ENCODE data around the gene MYOC.

Gene MYOC

DNA sequence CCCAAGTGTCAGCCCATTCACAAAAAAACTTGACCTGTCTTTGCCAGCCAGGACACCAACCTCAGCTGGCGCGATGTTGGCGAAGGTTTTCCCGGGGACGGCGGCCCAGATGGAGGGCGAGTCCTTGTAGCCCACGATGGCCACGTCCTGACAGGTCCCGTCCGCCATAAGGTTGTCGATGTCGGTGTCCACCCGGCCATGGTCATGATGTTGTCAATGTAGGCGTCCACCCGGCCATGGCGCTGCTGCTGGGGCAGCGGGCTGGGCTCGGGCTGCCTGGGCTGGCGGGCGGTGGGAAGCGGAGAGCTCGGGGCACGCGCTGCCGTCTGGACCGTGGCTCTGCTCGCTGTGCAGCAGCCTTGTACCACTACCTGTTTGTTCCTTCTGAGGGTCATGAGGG lies 18.3 kb upstream of the MYOC start:
- TF ChIP-seq, protein P1, sequence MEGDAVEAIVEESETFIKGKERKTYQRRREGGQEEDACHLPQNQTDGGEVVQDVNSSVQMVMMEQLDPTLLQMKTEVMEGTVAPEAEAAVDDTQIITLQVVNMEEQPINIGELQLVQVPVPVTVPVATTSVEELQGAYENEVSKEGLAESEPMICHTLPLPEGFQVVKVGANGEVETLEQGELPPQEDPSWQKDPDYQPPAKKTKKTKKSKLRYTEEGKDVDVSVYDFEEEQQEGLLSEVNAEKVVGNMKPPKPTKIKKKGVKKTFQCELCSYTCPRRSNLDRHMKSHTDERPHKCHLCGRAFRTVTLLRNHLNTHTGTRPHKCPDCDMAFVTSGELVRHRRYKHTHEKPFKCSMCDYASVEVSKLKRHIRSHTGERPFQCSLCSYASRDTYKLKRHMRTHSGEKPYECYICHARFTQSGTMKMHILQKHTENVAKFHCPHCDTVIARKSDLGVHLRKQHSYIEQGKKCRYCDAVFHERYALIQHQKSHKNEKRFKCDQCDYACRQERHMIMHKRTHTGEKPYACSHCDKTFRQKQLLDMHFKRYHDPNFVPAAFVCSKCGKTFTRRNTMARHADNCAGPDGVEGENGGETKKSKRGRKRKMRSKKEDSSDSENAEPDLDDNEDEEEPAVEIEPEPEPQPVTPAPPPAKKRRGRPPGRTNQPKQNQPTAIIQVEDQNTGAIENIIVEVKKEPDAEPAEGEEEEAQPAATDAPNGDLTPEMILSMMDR (conservative IDR thresholded peaks at IDR 0.05; ENCODE audit: low read depth, low read length), result no peak
- no peak overlapping the region for H3K4me3 ChIP-seq (ENCODE audit: low read length)
- DNase-seq (ENCODE audit: low read depth), result no peak

DNA sequence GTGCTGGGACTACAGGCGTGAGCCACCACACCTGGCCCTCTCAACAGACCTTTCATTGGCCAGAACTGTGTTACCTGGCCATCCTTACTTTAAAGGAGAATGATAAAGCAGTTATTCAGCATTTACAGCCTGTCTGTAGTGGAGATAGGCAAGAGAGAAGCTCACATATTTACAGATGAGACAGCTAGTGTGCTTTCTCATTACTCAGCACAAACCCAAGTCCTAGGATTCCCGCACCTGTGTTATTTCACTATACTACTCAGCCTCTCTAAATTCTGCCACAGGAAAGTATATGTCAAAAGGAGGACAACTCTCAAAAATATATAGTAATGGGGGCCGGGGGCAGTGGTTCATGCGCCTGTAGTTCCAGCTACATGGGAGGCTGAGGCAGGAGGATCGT lies 15.9 kb upstream of the MYOC start:
- no peak overlapping the region for H3K4me3 ChIP-seq (ENCODE audit: low read length)
- TF ChIP-seq, protein P1 (conservative IDR thresholded peaks at IDR 0.05; ENCODE audit: low read depth, low read length), result no peak
- no peak for DNase-seq (ENCODE audit: low read depth)

DNA sequence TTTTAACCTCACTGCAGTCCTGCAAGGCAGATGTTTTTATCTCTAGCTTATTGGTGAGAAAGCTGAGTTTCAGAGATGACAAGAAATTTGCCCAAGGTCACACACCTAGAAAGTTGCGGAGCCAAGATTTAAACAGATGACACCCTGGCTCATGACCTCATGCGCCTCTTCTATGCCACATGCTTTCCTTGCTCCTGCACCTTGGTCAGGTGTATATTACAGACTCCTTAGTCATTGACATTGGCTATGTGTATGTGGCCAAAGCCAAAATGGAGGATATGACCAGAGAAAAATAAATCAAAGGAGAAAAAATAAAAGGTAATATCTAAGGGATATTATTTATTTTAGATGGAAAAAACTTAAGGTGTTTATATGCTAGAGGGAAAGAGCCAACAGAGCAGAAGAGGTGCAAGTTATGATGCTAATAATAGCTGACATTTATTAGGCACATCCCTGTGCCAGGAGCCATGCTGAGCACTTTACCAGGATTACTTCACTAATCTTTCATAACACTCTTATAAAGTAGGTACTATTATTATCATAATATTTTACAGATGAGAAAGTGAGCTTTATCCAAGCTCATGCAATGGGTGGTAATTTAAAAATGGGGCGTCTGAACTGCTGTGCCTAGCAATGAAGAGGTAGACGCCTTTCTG lies 13.8 kb upstream of the MYOC start:
- no peak for DNase-seq (ENCODE audit: low read depth)

DNA sequence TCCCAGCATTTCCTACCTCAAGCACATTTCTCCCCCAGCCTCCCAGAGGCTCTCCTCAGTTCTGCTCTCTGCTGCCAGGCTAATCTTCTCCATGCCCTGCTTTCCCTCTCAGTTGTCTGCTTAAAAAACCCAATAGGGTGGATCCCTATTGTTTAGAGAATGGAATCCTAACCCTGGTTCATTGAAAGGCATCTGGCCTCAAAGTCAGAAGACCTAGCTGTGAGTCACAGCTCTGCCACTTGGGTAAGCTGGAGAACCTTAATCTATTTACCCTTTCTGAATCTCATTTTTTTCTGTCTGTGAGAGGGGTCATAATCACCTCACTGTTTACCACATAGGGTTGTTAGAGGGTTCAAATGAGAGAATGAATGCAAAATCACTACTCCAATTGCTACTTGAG lies 12.5 kb upstream of the MYOC start:
- DNase-seq (ENCODE audit: low read depth), result peak; percentile 38
- TF ChIP-seq, protein P1 (conservative IDR thresholded peaks at IDR 0.05; ENCODE audit: low read depth, low read length), result no peak
- H3K4me3 ChIP-seq (ENCODE audit: low read length), result no peak overlapping the region

More for the DNA sequence above, 13.8 kb upstream of the MYOC start:
- TF ChIP-seq, protein P1 (conservative IDR thresholded peaks at IDR 0.05; ENCODE audit: low read depth, low read length), result no peak
- H3K4me3 ChIP-seq (ENCODE audit: low read length), result no peak overlapping the region

GRCh38 chr1:171663854-171664575 lies 11.5 kb upstream of the MYOC start:
- H3K4me3 ChIP-seq (ENCODE audit: low read length), result no peak overlapping the region
- no peak for DNase-seq (ENCODE audit: low read depth)
- TF ChIP-seq, protein P1 (conservative IDR thresholded peaks at IDR 0.05; ENCODE audit: low read depth, low read length), result no peak

DNA sequence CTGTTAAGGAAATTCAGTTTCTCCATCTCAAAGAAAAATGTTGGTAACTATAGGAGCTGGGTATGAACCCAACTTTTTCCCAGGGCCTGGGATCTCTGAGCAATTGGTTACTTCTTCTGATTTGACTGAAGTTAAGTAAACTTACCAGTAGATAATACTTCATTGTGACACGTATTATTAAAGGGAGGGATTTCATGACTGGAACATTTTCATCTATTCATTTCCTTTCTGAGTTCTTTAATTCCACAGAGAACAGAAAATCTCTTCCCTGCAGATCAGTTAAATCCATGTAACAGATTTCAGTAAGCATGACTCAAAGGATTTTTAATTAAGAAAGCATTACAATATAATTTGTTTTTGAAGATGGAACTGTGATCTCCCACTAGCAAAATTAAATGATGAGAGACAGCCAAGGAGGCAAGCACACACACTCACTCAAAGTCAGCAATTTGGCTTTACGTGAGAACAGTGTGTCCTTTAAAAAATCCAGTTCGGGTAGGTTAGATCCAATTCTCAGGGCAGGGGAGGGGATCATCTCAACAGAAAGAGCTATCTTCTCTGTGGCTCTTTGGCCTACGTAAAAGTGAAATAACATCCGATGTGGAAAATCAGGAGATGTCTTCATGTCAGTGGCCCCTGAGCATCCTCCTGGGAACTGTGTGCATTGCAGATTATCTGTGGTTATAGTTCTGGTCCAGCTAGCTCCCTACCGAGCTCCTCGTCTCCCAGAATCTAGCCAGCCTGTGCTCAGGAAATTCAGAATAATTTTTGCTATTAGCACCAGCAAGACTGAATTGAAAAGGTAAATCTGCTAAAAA lies 10.8 kb upstream of the MYOC start:
- DNase-seq (ENCODE audit: low read depth), result no peak
- TF ChIP-seq, protein P1 (conservative IDR thresholded peaks at IDR 0.05; ENCODE audit: low read depth, low read length), result no peak

More for the DNA sequence above, 10.8 kb upstream of the MYOC start:
- no peak overlapping the region for H3K4me3 ChIP-seq (ENCODE audit: low read length)

Data from retinal pigment epithelial cell (primary cell).